ENCODE data around the gene SLC6A17.

The SLC6A17 gene

GRCh38 chr1:110205156-110205555 lies 54.9 kb downstream of the SLC6A17 start:
- DNase-seq (ENCODE audit: low spot score): no peak

DNA sequence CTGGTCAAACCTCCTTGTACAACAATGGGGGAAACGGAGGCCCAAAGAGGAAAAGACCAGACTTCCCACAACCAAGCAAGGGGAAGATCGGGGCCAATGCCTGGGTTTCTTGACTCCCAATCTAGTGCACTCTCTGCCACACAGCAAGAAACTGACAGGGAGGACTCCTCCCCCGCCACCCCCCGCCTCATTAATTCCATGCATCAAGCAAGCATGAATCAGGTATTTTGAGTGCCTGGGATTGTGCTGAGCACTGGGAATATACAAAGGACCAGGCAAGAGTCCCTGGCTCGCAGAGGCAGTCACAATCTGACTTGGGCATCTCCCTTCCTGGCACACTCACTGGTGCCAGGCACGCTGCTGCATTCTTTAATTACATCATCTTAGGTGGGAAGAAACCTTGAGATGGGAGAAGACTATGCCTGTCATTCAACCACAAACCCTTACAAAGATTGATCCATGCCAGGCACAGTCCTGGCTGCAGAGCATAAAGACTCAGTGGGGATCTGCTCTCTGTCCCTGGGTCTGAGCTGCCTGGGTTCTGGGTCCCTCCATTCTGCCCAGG lies 55.4 kb downstream of the SLC6A17 start:
- no peak for DNase-seq (ENCODE audit: low spot score)

- DNase-seq (ENCODE audit: low spot score): no peak
Measured at GRCh38 chr1:110206261-110206920, 56.1 kb downstream of the SLC6A17 start.

GRCh38 chr1:110207831-110208230 lies 57.5 kb downstream of the SLC6A17 start:
- peak; percentile 78 for DNase-seq (ENCODE audit: low spot score)

DNA sequence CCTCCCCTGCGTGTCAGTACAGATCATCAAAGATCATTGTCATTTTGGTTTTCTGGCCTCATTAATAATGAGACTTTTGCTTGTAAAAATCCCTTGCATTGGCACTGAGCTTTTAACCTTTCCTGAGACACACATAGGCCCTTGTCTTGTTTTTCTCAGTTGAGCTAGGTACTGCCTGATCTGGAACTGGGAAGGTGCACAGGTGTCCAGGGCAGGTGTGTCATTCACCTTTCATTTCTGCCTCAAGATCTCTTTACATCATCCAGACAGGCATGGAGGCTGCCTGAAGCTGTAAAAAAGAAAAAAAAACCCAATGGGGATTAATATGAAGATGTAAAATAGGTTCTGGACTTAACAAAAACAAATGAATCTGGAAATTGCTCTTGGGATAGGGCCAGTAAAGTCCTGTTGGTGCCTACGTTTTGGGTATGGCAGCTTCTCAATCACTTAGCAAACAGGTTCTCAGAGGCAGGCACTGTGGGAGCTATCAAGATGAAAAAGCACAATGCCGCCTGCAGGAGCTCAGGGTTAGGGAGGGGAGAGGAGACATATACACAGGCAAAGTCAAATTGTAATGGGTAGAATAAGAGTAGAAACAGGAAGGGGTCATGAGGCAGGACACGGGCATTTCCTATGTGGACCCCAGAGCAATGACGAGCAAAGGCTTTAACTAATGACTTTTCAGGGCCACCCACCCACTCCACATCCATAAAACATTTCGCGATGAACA lies 58.8 kb downstream of the SLC6A17 start:
- no peak for DNase-seq (ENCODE audit: low spot score)

DNA sequence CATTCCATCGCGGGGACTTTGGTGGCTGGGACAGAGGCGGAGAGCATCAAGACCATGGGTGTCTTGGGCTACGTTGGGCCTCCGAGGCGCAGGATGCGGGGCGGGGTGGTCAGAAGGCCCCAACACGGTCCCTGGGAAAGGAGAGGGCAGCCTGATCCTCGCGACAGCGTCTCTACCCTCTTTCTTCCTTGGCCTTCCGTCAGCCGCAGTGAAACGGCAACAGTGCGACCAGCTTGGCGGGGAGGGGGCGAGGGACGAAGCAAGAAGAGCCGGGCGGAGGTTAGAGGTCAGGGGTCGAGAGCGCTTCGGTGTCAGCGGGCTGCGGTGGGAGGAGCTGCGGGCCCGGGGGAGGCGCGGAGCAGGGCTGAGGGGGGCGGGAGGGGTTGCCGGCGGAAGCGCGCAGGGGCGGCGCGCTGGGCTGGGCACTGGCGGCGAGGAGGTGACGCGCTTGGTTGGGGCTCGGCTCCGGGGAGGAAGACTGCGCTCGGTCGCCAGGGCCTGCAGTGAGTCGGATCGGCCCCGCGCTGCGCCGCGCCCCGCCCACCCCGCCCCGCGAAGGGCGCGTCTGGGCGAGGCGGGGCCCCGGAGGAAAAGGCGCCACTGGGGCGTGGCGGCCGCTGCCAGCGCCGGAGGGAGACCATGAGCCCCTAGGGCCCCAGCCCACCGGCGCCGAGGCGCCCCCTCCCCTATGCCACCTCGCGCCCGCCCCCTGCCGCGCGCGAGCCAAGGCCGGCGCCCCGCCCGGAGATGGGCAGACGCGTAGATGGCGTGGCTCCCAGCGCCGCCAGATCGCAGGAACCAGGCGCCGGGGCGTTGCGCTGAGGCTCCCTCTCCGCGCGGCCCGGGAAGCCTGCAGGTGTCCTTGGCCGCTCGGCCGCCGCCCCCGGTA lies 59.7 kb downstream of the SLC6A17 start, which contains the start of gene KCNC4:
Gene KCNC4 (plus strand): TSS at position 600 of the 889 bp plus-strand sequence. CDS start 1,186 bp downstream, outside the sequence.
- peak; percentile 98 for DNase-seq (ENCODE audit: low spot score)

- DNase-seq (ENCODE audit: low spot score): peak; percentile 59
Measured at GRCh38 chr1:110210604-110211495, 60.6 kb downstream of the SLC6A17 start.

GRCh38 chr1:110211496-110212168 lies 61.3 kb downstream of the SLC6A17 start:
- DNase-seq (ENCODE audit: low spot score): no peak

- DNase-seq (ENCODE audit: low spot score): no peak
Measured at GRCh38 chr1:110212169-110213142, 62.2 kb downstream of the SLC6A17 start.

- no peak for DNase-seq (ENCODE audit: low spot score)
Measured at GRCh38 chr1:110213143-110213540, 62.8 kb downstream of the SLC6A17 start.

GRCh38 chr1:110214454-110215404 lies 64.4 kb downstream of the SLC6A17 start:
- DNase-seq (ENCODE audit: low spot score): no peak

- no peak for DNase-seq (ENCODE audit: low spot score)
Measured at GRCh38 chr1:110215621-110216515, 65.6 kb downstream of the SLC6A17 start.

GRCh38 chr1:110216844-110217444 lies 66.7 kb downstream of the SLC6A17 start:
- no peak for DNase-seq (ENCODE audit: low spot score)

DNA sequence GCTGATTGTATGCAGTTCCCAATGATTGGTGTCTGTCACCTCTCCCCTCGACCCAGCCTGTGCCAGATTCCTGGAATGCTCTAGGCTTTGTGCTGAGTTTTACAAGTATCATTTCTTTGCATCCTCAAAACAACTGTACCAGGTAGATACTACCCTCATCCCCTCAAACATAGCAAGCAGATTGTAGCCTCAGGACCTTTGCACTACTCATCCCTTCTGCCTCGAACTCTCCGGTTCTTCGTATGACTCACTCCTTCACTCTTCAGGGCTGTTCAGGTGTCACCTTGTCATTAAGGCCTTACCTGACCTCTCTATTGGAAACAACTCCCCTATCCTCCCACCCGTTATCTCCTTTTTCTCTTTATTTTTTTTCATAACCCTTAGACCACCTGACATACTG lies 67.8 kb downstream of the SLC6A17 start:
- DNase-seq (ENCODE audit: low spot score): no peak

DNA sequence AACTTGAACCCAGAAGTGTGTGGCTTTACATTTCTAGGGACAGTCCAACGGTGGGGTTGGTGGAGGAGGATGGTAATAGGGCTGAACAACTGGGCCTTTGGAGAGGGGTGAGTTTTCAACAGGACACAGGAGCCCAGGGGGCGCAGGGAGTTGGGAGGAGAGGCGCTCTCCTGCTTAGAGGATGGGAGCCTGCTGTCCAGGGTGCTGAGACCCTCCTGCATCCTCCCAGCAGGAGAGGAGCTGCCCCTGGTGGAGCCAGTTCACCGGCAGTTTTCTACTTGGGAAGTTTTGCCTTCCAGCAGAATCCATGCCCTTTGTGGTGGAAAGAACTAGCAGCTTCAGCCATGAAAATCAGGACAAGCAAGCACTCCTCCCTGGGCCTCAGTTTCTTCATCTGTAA lies 68.4 kb downstream of the SLC6A17 start:
- DNase-seq (ENCODE audit: low spot score): no peak

- DNase-seq (ENCODE audit: low spot score): no peak
Measured at GRCh38 chr1:110220324-110220723, 70.0 kb downstream of the SLC6A17 start.

GRCh38 chr1:110221119-110221518 lies 70.8 kb downstream of the SLC6A17 start:
- no peak for DNase-seq (ENCODE audit: low spot score)

Data from AG20443 (cell line).